Measurements from ENCODE around the gene PRDM16.

DNA sequence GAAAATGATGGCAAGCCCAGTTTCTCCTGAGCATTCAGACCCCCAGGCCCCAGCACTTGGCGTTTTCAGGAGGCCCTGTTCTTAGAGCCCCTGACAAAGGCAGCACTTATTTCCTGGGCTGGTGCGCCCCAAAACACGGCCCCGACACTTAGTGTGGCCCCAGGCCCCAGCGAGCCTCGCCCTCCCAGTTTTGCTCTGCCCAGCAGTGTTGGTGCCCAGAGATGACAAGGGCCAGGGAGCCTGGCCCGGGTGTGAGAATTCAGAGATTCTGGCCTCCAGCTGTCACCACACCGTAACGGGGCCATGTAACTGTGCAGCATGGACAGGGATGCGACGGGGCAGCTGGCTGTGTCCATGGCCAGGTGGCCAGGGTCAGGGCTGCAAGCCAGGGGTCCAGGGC, 367.4 kb downstream of the PRDM16 start:
- TF ChIP-seq, protein P1, sequence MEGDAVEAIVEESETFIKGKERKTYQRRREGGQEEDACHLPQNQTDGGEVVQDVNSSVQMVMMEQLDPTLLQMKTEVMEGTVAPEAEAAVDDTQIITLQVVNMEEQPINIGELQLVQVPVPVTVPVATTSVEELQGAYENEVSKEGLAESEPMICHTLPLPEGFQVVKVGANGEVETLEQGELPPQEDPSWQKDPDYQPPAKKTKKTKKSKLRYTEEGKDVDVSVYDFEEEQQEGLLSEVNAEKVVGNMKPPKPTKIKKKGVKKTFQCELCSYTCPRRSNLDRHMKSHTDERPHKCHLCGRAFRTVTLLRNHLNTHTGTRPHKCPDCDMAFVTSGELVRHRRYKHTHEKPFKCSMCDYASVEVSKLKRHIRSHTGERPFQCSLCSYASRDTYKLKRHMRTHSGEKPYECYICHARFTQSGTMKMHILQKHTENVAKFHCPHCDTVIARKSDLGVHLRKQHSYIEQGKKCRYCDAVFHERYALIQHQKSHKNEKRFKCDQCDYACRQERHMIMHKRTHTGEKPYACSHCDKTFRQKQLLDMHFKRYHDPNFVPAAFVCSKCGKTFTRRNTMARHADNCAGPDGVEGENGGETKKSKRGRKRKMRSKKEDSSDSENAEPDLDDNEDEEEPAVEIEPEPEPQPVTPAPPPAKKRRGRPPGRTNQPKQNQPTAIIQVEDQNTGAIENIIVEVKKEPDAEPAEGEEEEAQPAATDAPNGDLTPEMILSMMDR (IDR thresholded peaks at IDR 0.05): no peak
- TF ChIP-seq NFE2L1 (CRISPR knock-in tag; IDR thresholded peaks at IDR 0.05): no peak
- no peak for TF ChIP-seq CBFB (CRISPR knock-in tag; IDR thresholded peaks at IDR 0.05; ENCODE audit: low read depth)
- TF ChIP-seq, protein P2, sequence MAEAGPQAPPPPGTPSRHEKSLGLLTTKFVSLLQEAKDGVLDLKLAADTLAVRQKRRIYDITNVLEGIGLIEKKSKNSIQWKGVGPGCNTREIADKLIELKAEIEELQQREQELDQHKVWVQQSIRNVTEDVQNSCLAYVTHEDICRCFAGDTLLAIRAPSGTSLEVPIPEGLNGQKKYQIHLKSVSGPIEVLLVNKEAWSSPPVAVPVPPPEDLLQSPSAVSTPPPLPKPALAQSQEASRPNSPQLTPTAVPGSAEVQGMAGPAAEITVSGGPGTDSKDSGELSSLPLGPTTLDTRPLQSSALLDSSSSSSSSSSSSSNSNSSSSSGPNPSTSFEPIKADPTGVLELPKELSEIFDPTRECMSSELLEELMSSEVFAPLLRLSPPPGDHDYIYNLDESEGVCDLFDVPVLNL (CRISPR knock-in tag; IDR thresholded peaks at IDR 0.05; ENCODE audit: borderline replicate concordance, low read depth): no peak
- TF ChIP-seq, protein P3, sequence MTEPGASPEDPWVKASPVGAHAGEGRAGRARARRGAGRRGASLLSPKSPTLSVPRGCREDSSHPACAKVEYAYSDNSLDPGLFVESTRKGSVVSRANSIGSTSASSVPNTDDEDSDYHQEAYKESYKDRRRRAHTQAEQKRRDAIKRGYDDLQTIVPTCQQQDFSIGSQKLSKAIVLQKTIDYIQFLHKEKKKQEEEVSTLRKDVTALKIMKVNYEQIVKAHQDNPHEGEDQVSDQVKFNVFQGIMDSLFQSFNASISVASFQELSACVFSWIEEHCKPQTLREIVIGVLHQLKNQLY (CRISPR knock-in tag; IDR thresholded peaks at IDR 0.05): no peak
- TF ChIP-seq, protein P4, sequence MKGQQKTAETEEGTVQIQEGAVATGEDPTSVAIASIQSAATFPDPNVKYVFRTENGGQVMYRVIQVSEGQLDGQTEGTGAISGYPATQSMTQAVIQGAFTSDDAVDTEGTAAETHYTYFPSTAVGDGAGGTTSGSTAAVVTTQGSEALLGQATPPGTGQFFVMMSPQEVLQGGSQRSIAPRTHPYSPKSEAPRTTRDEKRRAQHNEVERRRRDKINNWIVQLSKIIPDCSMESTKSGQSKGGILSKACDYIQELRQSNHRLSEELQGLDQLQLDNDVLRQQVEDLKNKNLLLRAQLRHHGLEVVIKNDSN (CRISPR knock-in tag; IDR thresholded peaks at IDR 0.05): no peak
- no peak for TF ChIP-seq TP53 (CRISPR knock-in tag; IDR thresholded peaks at IDR 0.05)
- no peak for TF ChIP-seq ZBTB21 (CRISPR knock-in tag; IDR thresholded peaks at IDR 0.05; ENCODE audit: borderline replicate concordance)
